ENCODE measurements around the gene FMNL3.

The FMNL3 gene

GRCh38 chr12:49648712-49649003 is 58.5 kb downstream of the FMNL3 start:
- DNase-seq = no peak

- DNase-seq = no peak
Measured at GRCh38 chr12:49647827-49648711, 59.1 kb downstream of the FMNL3 start.

- DNase-seq = no peak
Measured at GRCh38 chr12:49646871-49647654, 60.1 kb downstream of the FMNL3 start.

GRCh38 chr12:49646331-49646830 is 60.8 kb downstream of the FMNL3 start:
- no peak for DNase-seq

- DNase-seq = no peak
Measured at GRCh38 chr12:49645146-49646039, 61.8 kb downstream of the FMNL3 start.

GRCh38 chr12:49644620-49644994 is 62.6 kb downstream of the FMNL3 start:
- DNase-seq = peak; percentile 68

GRCh38 chr12:49643961-49644619 is 63.1 kb downstream of the FMNL3 start:
- no peak for DNase-seq

GRCh38 chr12:49643135-49643534 is 64.1 kb downstream of the FMNL3 start:
- no peak for DNase-seq

- no peak for DNase-seq
Measured at GRCh38 chr12:49642370-49642802, 64.8 kb downstream of the FMNL3 start.

- DNase-seq = no peak
Measured at GRCh38 chr12:49641748-49642369, 65.3 kb downstream of the FMNL3 start.

- peak; percentile 67 for DNase-seq
Measured at GRCh38 chr12:49636979-49637755, 70.0 kb downstream of the FMNL3 start.

- no peak for DNase-seq
Measured at GRCh38 chr12:49636574-49636973, 70.6 kb downstream of the FMNL3 start.

GRCh38 chr12:49635656-49636055 is 71.5 kb downstream of the FMNL3 start:
- no peak for DNase-seq

GRCh38 chr12:49635036-49635435 is 72.2 kb downstream of the FMNL3 start:
- DNase-seq = no peak

- DNase-seq = no peak
Measured at GRCh38 chr12:49633703-49634345, 73.4 kb downstream of the FMNL3 start.

GRCh38 chr12:49632986-49633702 is 74.1 kb downstream of the FMNL3 start:
- no peak for DNase-seq

- no peak for DNase-seq
Measured at GRCh38 chr12:49632401-49632800, 74.8 kb downstream of the FMNL3 start.

GRCh38 chr12:49631336-49631907 is 75.8 kb downstream of the FMNL3 start:
- DNase-seq = no peak

- peak; percentile 41 for DNase-seq
Measured at GRCh38 chr12:49627752-49628360, 79.3 kb downstream of the FMNL3 start.

Measured in fibroblast of skin of right quadriceps (primary cell).